H1 (cell line): ENCODE results near the gene PTPN3. TPM values are rescaled to one million over a fixed set of nuclear protein-coding genes. Genes with fewer than 3 reads are reported as not detected.

Experiments used
- CTCF ChIA-PET: fragments of 300-600 bp; sonication (Branson Sonifier 250); formaldehyde crosslinking; loops from one replicate; lab custom pipeline; 2021; ENCODE audit not compliant: partially characterized antibody; lab: Charles Lee
- POLR2A ChIA-PET: fragments of 300-600 bp; sonication (Branson Sonifier 250); formaldehyde crosslinking; loops from one replicate; lab custom pipeline; 2021; ENCODE audit warnings: inconsistent platforms; ENCODE audit not compliant: partially characterized antibody; lab: Charles Lee
- DNase-seq, 2 experiments: peaks; one replicate each; pipeline versions ENCODE4 v3.0.0 to v3.0.0-alpha.2; 2010 to 2022; ENCODE audit warnings: low spot score in 2 of 2, low read depth in 1 of 2, mixed read lengths in 1 of 2
- FAIRE-seq: peaks from 2 replicates; lab custom pipeline; 2011; peaks lifted over from hg19 to GRCh38; lab: Jason Lieb, UNC
- H2AFZ ChIP-seq: 2 replicates; pipeline ENCODE4 v1.8.1; 2012; ENCODE audit warnings: low read length, inconsistent platforms
- H2AK5ac ChIP-seq: 2 replicates; pipeline ENCODE4 v1.6.1; 2013; ENCODE audit warnings: low read depth, low read length
- H2BK120ac ChIP-seq: replicated peaks from 2 replicates; pipeline ENCODE3; 2013; ENCODE audit warnings: low read depth, low read length, inconsistent platforms
- H2BK12ac ChIP-seq: 2 replicates; pipeline ENCODE4 v1.6.1; 2013; ENCODE audit warnings: low read depth, low read length
- H2BK15ac ChIP-seq: 2 replicates; pipeline ENCODE4 v1.6.1; 2013; ENCODE audit warnings: low read length
- H2BK20ac ChIP-seq: 2 replicates; pipeline ENCODE4 v1.6.1; 2013; ENCODE audit warnings: low read length
- H2BK5ac ChIP-seq: 2 replicates; pipeline ENCODE4 v1.6.1; 2013; ENCODE audit warnings: low read depth, low read length
- H3K14ac ChIP-seq: 2 replicates; pipeline ENCODE4 v1.6.1; 2013; ENCODE audit warnings: inconsistent platforms; ENCODE audit not compliant: insufficient read length
- H3K18ac ChIP-seq: 2 replicates; pipeline ENCODE4 v1.6.1; 2013; ENCODE audit warnings: low read length; ENCODE audit errors: extremely low read depth
- H3K23ac ChIP-seq: 2 replicates; pipeline ENCODE4 v1.6.1; 2013; ENCODE audit warnings: inconsistent platforms; ENCODE audit not compliant: insufficient read length
- H3K23me2 ChIP-seq: 2 replicates; pipeline ENCODE4 v1.6.1; 2013; ENCODE audit warnings: low read depth, low read length
- H3K27ac ChIP-seq: 2 replicates; pipeline ENCODE4 v1.6.1; 2011; ENCODE audit warnings: low read depth, low read length, inconsistent platforms
- H3K27me3 ChIP-seq, 4 experiments: replicated peaks in 1 of 4; 1 replicate in 1 of 4; 2 replicates in 3 of 4; pipeline versions ENCODE4 v1.6.1 to v1.8.1; 2011 to 2013; ENCODE audit warnings: low read length in 3 of 4, mild to moderate bottlenecking in 3 of 4, inconsistent platforms in 2 of 4, mixed read lengths in 2 of 4, moderate library complexity in 1 of 4; ENCODE audit not compliant: control insufficient read depth in 3 of 4, insufficient read depth in 3 of 4; ENCODE audit errors: extremely low read depth in 1 of 4
- H3K36me3 ChIP-seq, 4 experiments: 2 replicates each; pipeline versions ENCODE4 v1.6.1 to v1.8.1; 2011 to 2013; ENCODE audit warnings: mild to moderate bottlenecking in 4 of 4, low read length in 3 of 4, moderate library complexity in 2 of 4, control low read depth in 1 of 4, inconsistent platforms in 1 of 4; ENCODE audit not compliant: insufficient read depth in 4 of 4, control insufficient read depth in 2 of 4
- H3K4ac ChIP-seq: replicated peaks from 2 replicates; pipeline ENCODE3; 2013; ENCODE audit warnings: low read length, low read depth, mixed read lengths, inconsistent platforms; ENCODE audit not compliant: insufficient read length
- H3K4me1 ChIP-seq, 4 experiments: replicated peaks in 1 of 4; 1 replicate in 1 of 4; 2 replicates in 3 of 4; pipeline versions ENCODE4 v1.6.1 to v1.8.1; 2011 to 2013; ENCODE audit warnings: low read length in 3 of 4, inconsistent platforms in 2 of 4, mixed read lengths in 1 of 4; ENCODE audit not compliant: insufficient read depth in 4 of 4, control insufficient read depth in 3 of 4
- H3K4me2 ChIP-seq, 2 experiments: 2 replicates each; pipeline versions ENCODE4 v1.6.1 to v1.8.1; 2011 to 2013; ENCODE audit warnings: low read depth in 2 of 2, low read length in 2 of 2, control low read depth in 1 of 2, inconsistent platforms in 1 of 2, mild to moderate bottlenecking in 1 of 2; ENCODE audit not compliant: insufficient read depth in 1 of 2
- H3K4me3 ChIP-seq, 4 experiments: fragments of 200-600, 300-600 bp in 1 of 4; sonication (generic), shearing (Covaris generic), sonication (Bioruptor Twin) in 1 of 4; 2 replicates each; pipeline versions ENCODE4 v1.5.1 to v1.8.1; 2011 to 2016; ENCODE audit warnings: low read length in 4 of 4, low read depth in 3 of 4, control low read depth in 2 of 4, inconsistent platforms in 2 of 4, mild to moderate bottlenecking in 2 of 4, mixed read lengths in 1 of 4, moderate library complexity in 1 of 4; ENCODE audit not compliant: insufficient read depth in 2 of 4; ENCODE audit errors: extremely low read depth in 1 of 4
- H3K56ac ChIP-seq: replicated peaks from 2 replicates; pipeline ENCODE3; 2013; ENCODE audit warnings: low read depth, mild to moderate bottlenecking, mixed read lengths, low read length, inconsistent platforms; ENCODE audit not compliant: insufficient read length
- H3K79me1 ChIP-seq: 2 replicates; pipeline ENCODE4 v1.6.1; 2013; ENCODE audit warnings: low read depth, low read length, control low read depth
- H3K79me2 ChIP-seq, 2 experiments: 2 replicates each; pipeline versions ENCODE4 v1.6.1 to v1.8.1; 2012 to 2013; ENCODE audit warnings: low read length in 2 of 2, mild to moderate bottlenecking in 2 of 2, inconsistent platforms in 1 of 2; ENCODE audit not compliant: insufficient read depth in 2 of 2, control insufficient read depth in 1 of 2
- H3K9ac ChIP-seq, 4 experiments: replicated peaks in 1 of 4; 1 replicate in 1 of 4; 2 replicates in 3 of 4; pipeline versions ENCODE4 v1.6.1 to v1.8.1; 2011 to 2013; ENCODE audit warnings: low read depth in 3 of 4, low read length in 3 of 4, control low read depth in 2 of 4, mild to moderate bottlenecking in 2 of 4, moderate library complexity in 2 of 4, inconsistent platforms in 1 of 4; ENCODE audit errors: extremely low read depth in 1 of 4
- H3K9me3 ChIP-seq, 2 experiments: 2 replicates each; pipeline versions ENCODE4 v1.6.1 to v1.8.1; 2012 to 2013; ENCODE audit warnings: mild to moderate bottlenecking in 2 of 2, moderate library complexity in 2 of 2, control low read depth in 1 of 2, inconsistent platforms in 1 of 2, low read depth in 1 of 2, low read length in 1 of 2, mixed read lengths in 1 of 2; ENCODE audit not compliant: insufficient read depth in 2 of 2
- H4K20me1 ChIP-seq, 2 experiments: replicated peaks in 1 of 2; 2 replicates each; pipeline versions ENCODE3 to v1.8.1; 2011 to 2013; ENCODE audit warnings: inconsistent platforms in 2 of 2, low read length in 2 of 2, mild to moderate bottlenecking in 1 of 2; ENCODE audit not compliant: insufficient read depth in 2 of 2, control insufficient read depth in 1 of 2
- H4K5ac ChIP-seq: 2 replicates; pipeline ENCODE4 v1.6.1; 2013; ENCODE audit warnings: low read length, low read depth, mixed read lengths, inconsistent platforms; ENCODE audit not compliant: insufficient read length
- H4K8ac ChIP-seq: 2 replicates; pipeline ENCODE4 v1.8.0; 2013; ENCODE audit warnings: mild to moderate bottlenecking, moderate library complexity, low read length, inconsistent platforms; ENCODE audit not compliant: insufficient read depth; ENCODE audit errors: extremely low read depth
- H4K91ac ChIP-seq: replicated peaks from 2 replicates; pipeline ENCODE3; 2013; ENCODE audit warnings: low read length, mixed read lengths, inconsistent platforms; ENCODE audit not compliant: insufficient read length
- ATF3 ChIP-seq: IDR thresholded peaks from 2 replicates; pipeline ENCODE4 v1.6.1; 2011; ENCODE audit warnings: low read depth, mild to moderate bottlenecking, low read length; ENCODE audit not compliant: insufficient read depth
- CBX5 ChIP-seq: fragments of 300-800, 300-1000 bp; sonication (generic); IDR thresholded peaks from 2 replicates; pipeline ENCODE4 v1.7.1; 2016; ENCODE audit warnings: antibody characterized with exemption, low read length, low read depth
- CEBPB ChIP-seq: IDR thresholded peaks from 2 replicates; pipeline ENCODE4 v1.6.1; 2012; ENCODE audit warnings: low read depth, low read length
- EZH2 ChIP-seq: fragments of 200-600 bp; sonication (generic); IDR thresholded peaks from 2 replicates; pipeline ENCODE4 v1.7.1; 2012; ENCODE audit warnings: low read depth, mild to moderate bottlenecking, moderate library complexity, low read length, inconsistent platforms; ENCODE audit not compliant: severe bottlenecking
- GABPA ChIP-seq: IDR thresholded peaks from 2 replicates; pipeline ENCODE4 v1.6.1; 2011; ENCODE audit warnings: mild to moderate bottlenecking, low read length, moderate library complexity, borderline replicate concordance; ENCODE audit not compliant: insufficient read depth
- HDAC2 ChIP-seq, 2 experiments: fragments of 300-600 bp in 1 of 2; sonication (generic) in 1 of 2; IDR thresholded peaks; 2 replicates each; pipeline ENCODE4 v1.6.1; 2011 to 2012; ENCODE audit warnings: low read depth in 2 of 2, low read length in 2 of 2, mild to moderate bottlenecking in 2 of 2, moderate library complexity in 2 of 2, borderline replicate concordance in 1 of 2, inconsistent platforms in 1 of 2
- WGBS, 2 experiments: shearing (Covaris generic) in 1 of 2; methylation state at CpG; one replicate each; pipeline versions ENCODE4 v1.1.6 to v1.1.7; 2013 to 2015; ENCODE audit warnings: low lambda C conversion rate in 2 of 2, mixed read lengths in 2 of 2, inconsistent platforms in 1 of 2, low coverage in 1 of 2, missing lambda C conversion rate in 1 of 2; ENCODE audit not compliant: insufficient replicate concordance in 2 of 2, insufficient coverage in 1 of 2, insufficient read length in 1 of 2; ENCODE audit errors: extremely low coverage in 1 of 2, missing lambda C conversion rate in 1 of 2; 5-methylcytosine and 5-hydroxymethylcytosine counted together
- polyA plus RNA-seq, 7 experiments: library from polyadenylated mRNA; depleted of rRNA in 3 of 7; stranded (reverse) in 5 of 7; unstranded in 2 of 7; fragments of >200 nt in 5 of 7; fragments of 200-250 nt in 2 of 7; gene quantifications; 1 replicate in 5 of 7; 2 replicates in 1 of 7; 4 replicates in 1 of 7; pipeline versions ENCODE4 v1.2.1 to v1.2.3, GENCODE V29; 2011 to 2013; ENCODE audit warnings: missing spikeins in 2 of 7, mixed read lengths in 2 of 7
- total RNA-seq: library from RNA; stranded (reverse); fragmentation: NEBNext Ultra II Directional; extraction: Animal tissue kit (Norgen Biotek cat#: 25700); gene quantifications from 2 replicates; pipeline ENCODE4 v1.2.1, GENCODE V29; 2021

PTPN3 gene
- total and polyA plus RNA-seq, 2 of the 8 experiments (the other 6 are each of a cell fraction or from before 2014, with no cell fraction given): 2.9 to 3.7 TPM

- H4K5ac ChIP-seq: no peak overlapping the region
- no peak overlapping the region for H2BK20ac ChIP-seq
- TF ChIP-seq HDAC2 (IDR thresholded peaks at IDR 0.05; ENCODE audit: borderline replicate concordance in 1 of 2, low read depth in 2 of 2, low read length in 2 of 2) (no peak), CEBPB (no peak), EZH2 (no peak), CBX5 (no peak), ATF3 (no peak), GABPA (no peak)
- POLR2A ChIA-PET: no interaction called here
- H3K79me2 ChIP-seq: no peaks in the 10 kb centered on the region
- no peak overlapping the region for H2BK15ac ChIP-seq
- H3K14ac ChIP-seq: no peak overlapping the region
- H4K91ac ChIP-seq: no peak overlapping the region
- no peak for FAIRE-seq
- no peaks in the 10 kb centered on the region for H3K27me3 ChIP-seq
- no peak overlapping the region for H3K4me2 ChIP-seq
- H2BK120ac ChIP-seq: no peak overlapping the region
- H3K4me1 ChIP-seq: no peaks in the 10 kb centered on the region
- no peak overlapping the region for H3K4ac ChIP-seq
- H3K23ac ChIP-seq: no peak overlapping the region
- no peak overlapping the region for H4K8ac ChIP-seq
- H3K9ac ChIP-seq: no peak overlapping the region
- H3K18ac ChIP-seq: no peak overlapping the region
- no peak overlapping the region for H3K56ac ChIP-seq
- H3K23me2 ChIP-seq: no peaks in the 10 kb centered on the region
- H3K36me3 ChIP-seq: no peaks in the 10 kb centered on the region
- H3K79me1 ChIP-seq: no peaks in the 10 kb centered on the region
- no peak overlapping the region for H2BK12ac ChIP-seq
- H2AK5ac ChIP-seq: no peak overlapping the region
- DNase-seq: no peak
- no peak overlapping the region for H3K27ac ChIP-seq
- H3K9me3 ChIP-seq: no peaks in the 10 kb centered on the region
- CTCF ChIA-PET: interaction anchor here (0.7 to 8.8 kb wide), 22 partner anchors 11 to 287 kb away, joined by 3 to 236 read pairs (median 8); no protein-coding TSS in a partner anchor
- H4K20me1 ChIP-seq: no peaks in the 10 kb centered on the region
- WGBS, 2 experiments: 93% methylated on average over 5 of the region's 5 CpGs; no CpG with 5 or more reads in 1 of the 2 experiments
- no peak overlapping the region for H3K4me3 ChIP-seq
- H2BK5ac ChIP-seq: no peak overlapping the region
- H2AFZ ChIP-seq: no peak overlapping the region
Measured at GRCh38 chr9:109468927-109469326, 29.2 kb downstream of the PTPN3 start.
